Ecto neural progenitor cell (in vitro differentiated cells): ENCODE measurements around the gene PRODH.
"Not testable (repeated sequence)": the region's sequence is repeated elsewhere in the genome, so short reads cannot be mapped to it uniquely, and the experiment has no call there.

Source experiments
- DNase-seq: peaks from one replicate; pipeline ENCODE4 v3.0.0-alpha.2; 2018; ENCODE audit warnings: low spot score

The PRODH gene

DNA sequence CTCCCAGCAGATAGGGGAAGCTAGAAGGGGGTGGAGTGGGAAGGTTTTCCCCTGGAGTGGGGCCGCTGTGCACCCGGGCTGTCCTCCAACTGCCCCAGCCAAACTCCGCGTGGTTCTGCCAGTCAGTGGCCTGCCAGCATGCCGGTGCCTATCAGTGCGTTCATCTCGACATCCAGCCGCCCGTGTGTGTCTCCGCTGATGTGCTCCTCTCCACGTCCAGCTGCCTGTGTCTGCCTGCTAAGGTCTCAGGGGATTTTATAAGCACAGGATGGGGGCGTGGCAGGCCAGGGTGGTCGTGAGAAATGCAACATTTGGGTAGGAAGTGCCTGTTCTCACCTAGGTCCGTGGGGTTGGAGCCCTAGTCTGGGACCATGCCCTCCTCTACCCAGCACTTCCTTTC is 17.0 kb upstream of the PRODH start:
- not testable (repeated sequence) for DNase-seq

DNA sequence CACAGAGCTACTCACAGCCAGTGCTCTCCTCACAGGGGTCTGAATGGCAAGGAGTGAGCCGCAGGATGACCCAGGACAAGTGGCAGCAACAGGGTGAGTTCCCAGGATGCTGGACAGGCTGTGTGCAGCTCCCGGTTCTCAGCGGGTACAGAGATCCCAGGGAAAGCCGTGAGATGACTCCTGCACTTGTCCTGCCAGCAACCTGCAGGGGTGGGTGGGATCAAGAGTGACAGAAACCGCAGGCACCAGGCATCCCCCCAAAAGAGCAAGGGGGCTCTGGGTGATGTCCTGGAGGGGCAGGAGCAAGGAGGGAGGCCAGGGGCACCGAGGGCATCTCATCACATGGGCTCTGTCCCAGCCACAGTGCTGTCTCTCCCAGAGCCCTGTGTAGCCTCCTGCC is 15.9 kb upstream of the PRODH start:
- no peak for DNase-seq

DNA sequence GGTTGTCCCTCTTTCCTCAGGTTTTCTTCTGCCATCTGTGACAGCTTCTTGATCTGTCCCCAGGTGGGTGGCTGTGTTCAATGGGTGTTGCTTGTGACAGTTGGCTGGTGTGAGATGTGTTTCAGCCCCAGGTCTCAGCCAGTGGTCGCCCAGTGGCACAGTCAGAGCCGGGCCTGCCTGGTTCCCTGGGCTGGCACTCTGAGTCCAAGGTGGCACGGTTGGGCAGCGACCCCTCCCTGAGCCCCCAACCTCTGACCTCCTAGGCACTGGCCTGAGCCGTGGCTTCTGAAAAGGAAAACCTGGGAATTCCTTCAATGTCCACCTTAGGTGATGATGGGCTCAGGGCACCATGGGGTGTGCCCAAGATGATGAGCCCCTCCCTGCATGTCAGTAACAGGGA is 14.0 kb upstream of the PRODH start:
- no peak for DNase-seq

DNA sequence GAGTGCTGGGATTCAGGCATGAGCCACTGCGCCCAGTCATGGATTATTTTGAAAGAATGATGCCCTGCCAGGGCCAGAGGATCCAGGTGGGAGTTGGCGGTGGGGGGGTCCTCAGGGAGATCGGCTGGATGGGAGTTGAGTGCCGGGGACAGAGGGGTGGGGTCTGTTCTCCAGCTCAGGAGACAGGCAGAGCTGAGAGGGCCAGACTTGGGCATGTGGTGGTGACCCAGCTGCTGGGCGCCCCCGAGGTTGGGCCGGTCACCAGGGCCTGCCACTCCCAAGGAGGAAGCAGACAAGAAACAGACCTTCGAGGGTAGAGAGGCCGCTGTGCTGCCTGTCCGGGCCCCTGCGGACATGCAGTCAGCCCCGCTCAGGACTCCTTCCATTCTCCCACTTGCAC is 11.8 kb upstream of the PRODH start:
- no peak for DNase-seq

DNA sequence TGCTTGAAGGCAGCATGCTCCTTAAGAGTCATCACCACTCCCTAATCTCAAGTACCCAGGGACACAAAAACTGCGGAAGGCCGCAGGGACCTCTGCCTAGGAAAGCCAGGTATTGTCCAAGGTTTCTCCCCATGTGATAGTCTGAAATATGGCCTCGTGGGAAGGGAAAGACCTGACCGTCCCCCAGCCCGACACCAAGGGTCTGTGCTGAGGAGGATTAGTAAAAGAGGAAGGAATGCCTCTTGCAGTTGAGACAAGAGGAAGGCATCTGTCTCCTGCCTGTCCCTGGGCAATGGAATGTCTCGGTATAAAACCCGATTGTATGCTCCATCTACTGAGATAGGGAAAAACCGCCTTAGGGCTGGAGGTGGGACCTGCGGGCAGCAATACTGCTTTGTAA is 11.0 kb upstream of the PRODH start:
- DNase-seq = not testable (repeated sequence)

DNA sequence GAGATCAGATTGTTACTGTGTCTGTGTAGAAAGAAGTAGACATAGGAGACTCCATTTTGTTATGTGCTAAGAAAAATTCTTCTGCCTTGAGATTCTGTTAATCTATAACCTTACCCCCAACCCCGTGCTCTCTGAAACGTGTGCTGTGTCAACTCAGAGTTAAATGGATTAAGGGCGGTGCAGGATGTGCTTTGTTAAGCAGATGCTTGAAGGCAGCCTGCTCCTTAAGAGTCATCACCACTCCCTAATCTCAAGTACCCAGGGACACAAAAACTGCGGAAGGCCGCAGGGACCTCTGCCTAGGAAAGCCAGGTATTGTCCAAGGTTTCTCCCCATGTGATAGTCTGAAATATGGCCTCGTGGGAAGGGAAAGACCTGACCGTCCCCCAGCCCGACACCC is 2.6 kb upstream of the PRODH start:
- not testable (repeated sequence) for DNase-seq

DNA sequence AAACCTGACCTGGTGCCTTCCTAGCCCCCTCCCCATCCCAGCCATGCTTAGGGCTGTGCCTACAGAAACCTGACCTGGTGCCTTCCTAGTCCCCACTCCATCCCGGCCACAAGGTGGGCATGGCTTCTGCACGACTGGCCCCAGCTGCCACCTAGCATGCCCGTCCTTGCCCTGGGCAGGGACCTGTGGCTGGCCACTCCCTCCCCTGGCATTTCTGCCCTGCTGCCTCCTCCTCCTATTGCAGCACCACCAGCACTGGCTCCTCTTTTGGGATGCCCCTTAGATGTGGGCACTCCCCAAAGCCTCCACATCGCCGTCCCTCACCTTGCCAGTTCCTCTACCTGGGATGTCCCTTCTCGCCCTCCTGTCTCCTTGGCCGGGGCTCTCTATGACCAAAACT is 1.4 kb downstream of the PRODH start:
- DNase-seq = not testable (repeated sequence)

DNA sequence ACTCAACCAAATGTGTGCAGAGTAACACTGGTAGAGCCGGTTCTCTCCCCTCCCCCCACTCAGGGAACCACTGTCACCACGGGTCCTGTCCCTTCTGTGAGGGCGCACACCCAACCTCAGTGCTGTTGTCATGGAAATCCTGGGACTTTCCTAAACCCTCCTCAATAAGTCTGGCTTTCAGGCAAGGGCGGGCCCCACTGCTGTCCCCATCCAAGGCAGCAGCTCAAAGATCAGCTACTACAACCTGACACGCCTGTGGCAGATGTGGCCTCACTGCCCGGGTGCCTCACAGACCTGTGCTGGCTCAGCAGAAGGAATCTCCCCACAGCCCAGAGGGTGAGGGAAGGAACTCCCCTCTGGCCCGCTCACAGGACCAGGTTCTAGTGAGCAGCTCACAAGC is 2.2 kb downstream of the PRODH start:
- DNase-seq = no peak

DNA sequence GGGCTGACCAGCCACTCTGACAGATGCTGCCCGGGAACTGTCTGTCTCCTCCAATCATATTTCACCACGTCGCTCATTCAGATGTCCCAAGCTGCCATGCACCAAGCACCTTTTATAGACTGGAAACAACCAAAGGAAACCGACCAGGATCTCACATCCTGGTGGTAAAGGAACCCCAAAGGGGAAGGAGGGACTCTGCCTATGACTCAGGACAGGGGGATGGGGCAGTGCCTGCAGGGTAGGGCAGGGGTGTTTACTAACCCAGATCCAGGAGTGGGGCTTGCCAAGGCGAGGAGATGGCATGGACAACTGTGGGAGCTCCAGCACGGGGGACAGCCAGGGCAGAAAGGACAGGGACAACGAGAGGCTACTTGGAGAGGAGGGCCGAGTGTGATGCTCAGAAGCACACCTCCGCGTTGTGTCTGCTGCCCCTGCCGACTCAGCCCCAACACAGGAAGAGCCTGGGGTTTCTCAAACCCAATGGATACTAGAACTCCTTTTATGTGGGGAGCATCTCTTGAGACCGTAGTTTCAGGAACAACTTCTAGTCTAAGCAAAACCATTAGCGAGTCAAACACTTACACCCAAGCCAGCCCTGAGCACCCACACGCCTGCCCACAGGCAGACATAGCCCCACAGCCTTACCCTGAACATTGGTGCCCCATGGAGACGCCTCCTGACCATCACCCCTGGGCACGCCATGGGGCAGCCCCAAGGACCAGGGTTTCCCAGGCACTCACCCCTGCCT is 4.0 kb downstream of the PRODH start:
- DNase-seq = no peak

DNA sequence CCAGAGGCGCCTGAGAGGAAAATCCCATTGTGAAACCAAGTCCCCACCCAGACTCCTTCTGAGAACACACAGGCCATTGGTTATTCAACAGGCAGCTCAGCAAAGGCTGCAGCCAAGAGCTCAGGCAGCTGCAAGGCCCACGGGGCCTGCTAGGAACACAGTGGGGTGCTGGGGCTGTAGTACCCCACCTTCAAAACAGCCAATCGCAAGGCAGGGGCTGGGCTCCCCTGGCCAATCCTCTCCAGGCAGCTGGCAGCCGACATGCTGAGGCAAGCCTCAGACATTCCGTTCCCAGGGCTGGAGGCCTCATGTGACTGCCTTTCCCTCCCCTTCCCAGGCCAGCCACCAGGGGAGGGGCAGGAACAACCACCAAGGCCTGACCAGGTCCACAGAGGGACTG is 6.6 kb downstream of the PRODH start:
- DNase-seq = no peak

DNA sequence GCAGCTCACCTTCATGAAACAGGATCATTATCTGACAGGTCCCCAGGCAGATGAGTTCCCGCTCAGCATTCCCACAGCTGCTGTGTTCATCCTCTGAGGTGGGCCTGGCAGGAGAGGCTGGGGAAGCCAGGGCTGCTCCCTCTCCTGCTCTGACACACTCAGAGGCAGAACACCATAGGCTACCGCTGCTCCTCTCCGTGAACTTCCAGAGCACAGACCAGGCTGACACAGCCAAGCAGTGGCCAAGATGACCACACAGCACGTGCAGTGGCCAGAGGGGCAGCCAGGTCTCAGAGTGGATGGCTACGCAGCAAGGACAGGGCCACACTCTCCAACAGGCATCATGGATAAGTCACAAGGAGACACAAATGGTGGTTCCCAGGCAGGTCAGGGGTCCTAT is 8.5 kb downstream of the PRODH start:
- DNase-seq = no peak

DNA sequence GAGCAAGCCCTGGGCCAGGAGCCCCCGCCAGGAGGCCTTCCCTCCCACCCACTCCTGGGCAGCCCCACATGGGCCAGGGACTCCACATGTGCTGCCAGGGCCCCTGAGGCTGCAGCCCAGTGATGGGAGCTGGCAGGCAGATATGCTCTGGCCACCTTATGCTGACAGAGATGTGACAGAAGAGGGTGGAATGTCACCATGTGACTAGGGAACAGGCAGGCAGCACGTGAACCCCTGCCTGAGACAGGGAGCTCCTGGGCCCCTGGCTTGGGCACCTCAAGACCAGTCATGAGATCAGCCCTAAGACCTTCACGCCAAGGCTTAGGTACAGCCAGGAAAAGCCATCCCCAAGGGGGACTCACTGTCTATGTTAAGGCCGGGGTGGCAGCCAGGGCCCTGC is 9.1 kb downstream of the PRODH start:
- no peak for DNase-seq

DNA sequence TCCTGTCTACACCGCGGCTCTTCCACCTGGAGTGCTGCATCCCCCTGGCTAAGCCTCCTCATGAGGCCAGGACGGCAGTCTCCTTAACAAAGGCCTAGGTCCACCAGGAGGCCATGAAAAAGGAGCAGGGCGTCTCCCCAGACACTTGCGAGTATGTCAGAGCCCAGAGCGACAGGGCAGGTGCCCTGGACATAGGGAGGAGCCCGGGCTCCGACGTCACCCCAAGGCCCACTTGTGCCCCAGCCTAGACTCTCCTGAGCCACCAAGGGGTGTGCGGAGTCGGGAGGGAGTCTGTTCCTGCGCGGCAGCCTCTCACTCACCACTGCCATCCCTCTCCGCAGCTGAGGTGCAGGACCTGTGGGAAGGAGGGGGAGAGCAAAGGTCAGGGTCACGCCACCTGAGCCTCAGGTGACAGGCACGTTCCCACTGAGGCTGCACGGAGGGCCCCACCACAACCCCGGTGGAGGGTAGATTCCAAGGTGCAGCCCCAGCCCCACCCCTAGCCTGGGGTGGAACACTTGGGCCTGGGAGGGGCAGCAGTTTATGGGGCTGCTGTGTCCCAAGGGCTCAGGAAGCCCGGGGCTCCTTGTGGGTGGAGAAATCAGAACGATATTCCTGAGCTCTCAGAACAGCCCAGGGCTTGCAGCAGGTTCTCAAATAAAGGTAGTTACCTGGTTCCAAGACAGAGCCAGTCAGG is 10.6 kb downstream of the PRODH start:
- DNase-seq = no peak

DNA sequence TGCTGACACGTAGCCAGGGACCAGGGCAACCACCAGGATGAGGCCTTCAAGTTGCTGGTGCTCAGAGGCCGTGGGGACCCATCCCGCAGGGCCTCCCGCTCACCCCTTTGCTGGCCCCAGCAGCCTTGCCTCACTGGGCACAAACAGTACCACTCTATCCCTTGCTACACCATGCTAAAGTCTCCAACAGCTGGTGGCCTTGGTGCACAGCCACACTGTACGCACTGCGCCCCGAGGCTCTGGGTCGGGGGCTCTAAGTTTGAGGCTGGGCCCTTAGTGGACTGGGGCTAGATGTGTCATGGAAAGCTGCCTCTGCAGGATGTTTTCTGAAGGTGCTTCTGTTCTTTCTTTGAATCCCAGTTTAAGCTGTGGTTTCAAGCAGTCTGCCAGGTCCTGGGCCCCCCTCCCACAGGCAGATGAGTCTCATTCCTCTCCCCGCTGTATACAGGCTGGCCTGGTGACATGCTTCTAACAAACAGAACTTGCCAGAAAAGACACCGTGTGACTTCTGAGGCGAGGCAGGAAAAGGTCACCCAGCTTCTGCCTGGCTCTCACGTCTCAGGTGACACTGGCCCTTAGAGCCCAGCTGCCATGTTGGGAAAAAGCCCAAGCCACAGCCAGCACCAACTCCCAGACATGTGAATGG is 15.7 kb downstream of the PRODH start:
- not testable (repeated sequence) for DNase-seq

DNA sequence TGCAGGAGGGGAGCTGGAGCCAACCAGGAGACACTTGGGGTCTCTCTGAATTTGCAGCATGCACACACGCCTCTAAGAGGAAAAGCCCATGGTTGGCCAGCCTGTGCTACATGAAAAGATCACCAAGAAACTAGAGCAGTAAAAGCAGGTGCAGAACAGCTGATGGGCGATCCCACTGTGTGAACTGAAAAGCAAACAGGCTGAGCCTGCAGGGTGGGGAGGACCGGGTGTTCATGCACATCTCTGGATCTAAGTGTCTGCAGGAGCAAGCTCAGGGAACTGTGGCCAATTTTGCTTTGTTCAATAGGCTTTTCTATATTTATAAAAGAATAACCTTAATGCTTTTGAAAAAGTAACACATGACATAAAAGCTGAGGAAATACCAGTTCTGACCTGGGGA is 18.3 kb downstream of the PRODH start:
- DNase-seq = not testable (repeated sequence)

DNA sequence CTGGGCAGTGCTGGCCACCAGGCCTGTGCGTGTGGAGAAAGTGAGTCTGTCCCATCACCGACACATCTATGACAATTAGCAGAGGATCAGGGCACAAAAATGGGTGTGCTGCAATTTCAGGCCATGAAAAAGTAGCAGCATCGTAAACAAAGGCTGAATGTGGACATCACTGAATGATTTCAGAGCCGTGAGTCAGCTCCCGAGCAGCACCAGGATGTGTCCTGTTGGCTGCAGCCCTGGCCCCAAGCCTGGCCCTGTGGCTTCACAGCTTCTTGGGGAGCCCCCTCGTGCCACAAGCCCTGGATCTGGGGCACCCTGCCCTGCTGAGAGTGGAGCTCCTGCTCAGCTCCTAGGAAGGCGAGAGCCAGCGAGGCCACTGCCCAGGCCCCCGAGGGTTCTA is 20.5 kb downstream of the PRODH start:
- DNase-seq = not testable (repeated sequence)

DNA sequence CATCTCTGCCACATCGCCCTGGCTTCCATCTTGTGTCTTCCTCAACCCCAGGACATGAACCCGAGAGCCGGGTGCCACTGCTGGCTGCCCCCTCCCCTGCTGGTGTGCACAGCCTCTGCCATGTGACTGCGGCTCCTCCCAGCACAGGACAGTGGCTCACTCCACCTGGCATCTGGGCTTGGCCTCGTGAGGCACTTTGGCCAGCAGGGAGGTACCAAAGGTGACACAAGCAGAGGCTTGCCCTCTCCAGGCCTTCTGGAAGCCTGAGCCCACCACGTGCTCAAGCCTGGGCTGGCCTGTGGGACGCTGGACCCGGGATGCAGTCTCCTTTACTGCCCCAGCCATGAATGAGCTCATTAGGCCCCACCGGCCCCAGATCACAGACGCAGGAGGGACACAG is 21.5 kb downstream of the PRODH start:
- DNase-seq = not testable (repeated sequence)

DNA sequence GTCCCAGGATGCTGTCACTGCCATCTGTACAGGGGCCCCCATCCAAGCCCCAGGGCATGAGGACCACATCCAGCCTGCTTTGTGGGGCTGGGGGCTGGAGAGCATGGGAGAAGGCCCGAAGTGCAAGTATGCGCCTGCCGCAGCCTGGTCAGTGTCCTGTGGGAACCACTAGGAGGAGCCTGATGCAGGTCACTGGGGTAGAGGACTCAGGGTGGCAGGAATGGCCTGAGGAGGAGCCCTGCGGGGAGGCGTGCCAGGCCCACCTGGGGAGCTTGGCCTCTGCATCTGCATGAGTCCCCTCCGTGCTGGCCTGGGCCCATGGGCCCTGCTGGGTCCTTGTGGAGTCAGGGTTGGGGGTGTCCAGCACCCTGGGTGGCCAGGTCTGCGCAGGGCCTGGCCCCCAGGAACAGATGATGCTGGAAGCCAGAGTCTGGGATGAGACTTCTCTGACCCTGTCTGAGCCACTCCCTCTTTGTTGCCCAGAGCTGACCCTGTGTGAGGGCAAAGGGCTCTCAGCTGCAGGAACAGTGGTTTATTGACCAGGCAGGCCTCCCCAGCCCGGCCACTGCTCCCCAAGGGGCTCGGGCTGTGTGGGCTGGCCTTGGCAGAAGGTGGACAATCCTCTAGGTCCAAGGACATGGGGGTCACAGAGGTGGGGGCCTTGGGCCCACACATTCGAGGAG is 23.7 kb downstream of the PRODH start:
- not testable (repeated sequence) for DNase-seq

DNA sequence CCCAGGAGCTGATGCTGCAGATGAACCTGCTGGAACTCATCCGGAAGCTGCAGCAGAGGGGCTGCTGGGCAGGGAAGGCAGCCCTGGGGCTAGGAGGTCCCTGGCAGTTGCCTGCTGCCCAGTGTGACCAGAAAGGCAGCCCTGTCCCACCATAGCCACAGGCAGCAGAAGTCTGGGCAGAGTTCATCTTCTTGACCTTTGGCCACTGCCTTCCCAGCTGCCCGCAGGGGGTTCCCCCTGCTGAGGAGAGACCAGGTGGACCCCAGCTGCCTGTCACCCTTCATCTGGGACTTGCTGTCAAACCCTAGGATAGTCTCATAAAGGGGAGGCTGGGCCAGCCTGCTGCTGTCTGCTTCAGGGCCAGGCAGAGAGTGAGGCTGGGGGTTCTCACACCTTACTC is 24.6 kb downstream of the PRODH start:
- not testable (repeated sequence) for DNase-seq

DNA sequence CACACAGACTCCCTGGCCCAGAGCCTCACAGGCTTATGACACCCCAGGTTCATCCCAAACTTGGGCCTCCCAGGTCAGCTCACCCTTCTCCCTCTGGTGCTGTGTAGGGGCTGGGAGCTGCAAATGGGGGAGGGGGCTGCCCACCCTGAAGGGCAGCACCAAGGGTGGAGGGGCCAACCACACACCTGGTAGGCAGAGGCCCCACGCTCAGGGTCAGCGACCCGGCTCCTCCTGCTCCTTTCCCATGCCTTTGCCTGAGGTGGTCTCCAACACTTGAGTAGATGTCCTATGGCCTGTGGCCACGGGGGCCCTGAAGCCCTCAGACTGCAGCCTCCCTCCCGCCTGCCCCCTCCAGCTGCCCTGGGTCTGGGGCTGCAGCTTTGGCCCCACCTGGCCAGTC is 26.5 kb downstream of the PRODH start:
- peak; percentile 29 for DNase-seq

DNA sequence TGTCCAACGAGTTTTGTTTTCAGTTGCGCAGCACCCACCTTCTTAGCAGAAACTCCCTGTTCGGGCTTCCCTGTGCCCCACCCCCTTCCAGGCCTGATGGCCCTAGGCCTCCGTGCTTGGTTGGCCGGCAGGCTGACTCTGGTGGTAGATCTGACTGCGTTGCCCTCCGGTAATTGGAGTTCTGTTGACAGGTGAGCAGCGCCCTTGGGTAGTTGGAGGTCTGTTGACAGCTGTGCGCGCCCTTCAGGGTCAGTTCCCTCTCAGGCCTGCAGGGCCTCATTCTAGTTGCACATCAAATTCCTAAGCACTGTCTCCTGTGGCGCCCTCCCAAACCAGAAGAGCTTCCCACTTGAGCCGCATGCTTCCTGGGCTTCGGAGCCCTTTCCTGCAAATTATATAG is 29.2 kb downstream of the PRODH start:
- DNase-seq = no peak

DNA sequence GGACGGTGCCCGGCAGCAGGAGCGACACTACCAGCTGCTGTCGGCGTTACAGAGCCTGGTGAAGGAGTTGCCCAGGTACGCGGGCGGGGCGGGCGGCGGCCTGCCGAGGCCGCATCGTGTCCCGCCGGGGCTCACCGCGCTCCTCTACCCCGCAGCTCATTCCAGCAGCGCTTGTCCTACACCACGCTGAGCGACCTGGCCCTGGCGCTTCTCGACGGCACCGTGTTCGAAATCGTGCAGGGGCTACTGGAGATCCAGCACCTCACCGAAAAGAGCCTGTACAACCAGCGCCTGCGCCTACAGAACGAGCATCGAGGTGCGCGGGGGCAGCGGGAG is 29.7 kb downstream of the PRODH start:
- DNase-seq = not testable (repeated sequence)
